ENCODE data around the gene OR2V2.

GRCh38 chr5:181203093-181203711, 55.8 kb downstream of the OR2V2 start:
- TF ChIP-seq CTCF (conservative IDR thresholded peaks at IDR 0.05; ENCODE audit: low read depth, low read length) (no peak), EZH2 (IDR thresholded peaks at IDR 0.05; ENCODE audit: low read length, unreplicated experiment) (no peak)
